Measurements from ENCODE around the gene SUPV3L1.
A peak's percentile ranks its signal among the peaks of the same experiment; 100 is the strongest.

The SUPV3L1 gene

GRCh38 chr10:69208761-69209160, 28.7 kb downstream of the SUPV3L1 start:
- DNase-seq: no peak

DNA sequence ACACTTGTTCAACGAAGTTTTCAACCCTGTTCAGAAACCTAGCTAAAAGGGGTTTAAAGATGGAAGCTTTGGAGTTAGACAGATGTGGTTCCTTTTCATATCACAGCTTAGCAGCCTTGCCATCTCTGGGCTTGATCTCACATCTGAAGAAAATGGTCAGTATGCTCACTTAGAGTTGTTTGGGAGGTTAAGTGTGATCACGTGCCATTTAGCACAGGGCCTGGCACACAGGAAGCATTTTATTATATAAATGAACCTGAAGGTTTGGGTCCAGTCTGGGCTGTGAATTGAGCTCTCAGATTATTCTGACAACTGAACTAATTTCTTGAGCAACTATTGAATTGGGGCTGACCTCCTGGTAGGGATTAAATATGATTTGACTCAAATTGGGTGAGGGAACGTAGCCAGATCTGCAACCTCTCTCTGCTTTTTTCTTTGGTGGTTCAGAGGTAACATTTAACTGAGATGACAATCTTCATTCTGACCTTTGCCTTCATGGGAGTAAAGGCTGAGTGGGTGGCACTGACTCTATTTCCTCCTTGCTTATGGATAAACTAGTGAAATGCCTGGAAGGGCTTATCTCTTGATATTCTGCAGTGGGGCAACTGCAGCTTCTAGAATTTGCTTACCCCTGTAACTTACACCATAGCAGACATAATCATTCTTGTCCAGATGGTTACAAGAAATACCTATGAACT, 29.9 kb downstream of the SUPV3L1 start:
- DNase-seq: no peak

DNA sequence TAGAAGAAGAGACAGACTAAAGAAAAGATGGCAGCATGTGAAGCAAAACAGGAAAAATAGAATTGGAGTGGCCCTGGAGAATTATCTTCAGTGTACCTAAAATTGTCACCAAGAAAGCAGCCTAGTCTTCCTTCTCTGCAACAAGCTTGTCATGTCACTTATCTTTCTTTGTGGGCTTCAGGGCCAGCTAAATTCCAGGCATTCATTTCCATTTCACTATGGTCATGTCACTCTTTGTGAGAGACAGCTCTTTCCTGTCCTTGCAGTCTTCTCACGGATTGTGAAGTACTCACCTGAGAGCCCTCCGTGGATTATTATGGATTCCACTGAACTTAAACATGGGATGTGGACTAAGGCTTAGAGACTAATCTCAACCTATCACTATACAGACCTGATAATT, 31.1 kb downstream of the SUPV3L1 start:
- DNase-seq: no peak

DNA sequence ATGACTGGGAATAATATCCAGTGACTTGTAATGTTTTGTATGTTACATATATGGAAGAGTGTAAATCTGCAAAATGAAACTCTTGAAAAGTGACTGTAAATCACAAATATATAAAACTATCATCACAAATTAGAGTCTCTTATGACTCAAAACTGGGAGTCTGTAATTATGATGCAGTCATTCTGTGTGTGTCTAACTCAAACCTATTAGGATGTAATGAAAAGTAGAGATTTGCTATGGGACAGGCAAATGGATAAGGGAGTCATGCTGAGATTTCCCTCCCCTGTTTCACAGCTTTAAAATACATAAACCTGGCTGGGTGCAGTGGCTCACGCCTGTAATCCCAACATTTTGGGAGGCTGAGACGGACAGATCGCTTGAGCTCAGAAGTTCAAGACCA, 31.5 kb downstream of the SUPV3L1 start:
- DNase-seq: no peak

GRCh38 chr10:69213591-69214311, 33.7 kb downstream of the SUPV3L1 start:
- DNase-seq: no peak

GRCh38 chr10:69214666-69215131, 34.7 kb downstream of the SUPV3L1 start:
- DNase-seq: no peak

DNA sequence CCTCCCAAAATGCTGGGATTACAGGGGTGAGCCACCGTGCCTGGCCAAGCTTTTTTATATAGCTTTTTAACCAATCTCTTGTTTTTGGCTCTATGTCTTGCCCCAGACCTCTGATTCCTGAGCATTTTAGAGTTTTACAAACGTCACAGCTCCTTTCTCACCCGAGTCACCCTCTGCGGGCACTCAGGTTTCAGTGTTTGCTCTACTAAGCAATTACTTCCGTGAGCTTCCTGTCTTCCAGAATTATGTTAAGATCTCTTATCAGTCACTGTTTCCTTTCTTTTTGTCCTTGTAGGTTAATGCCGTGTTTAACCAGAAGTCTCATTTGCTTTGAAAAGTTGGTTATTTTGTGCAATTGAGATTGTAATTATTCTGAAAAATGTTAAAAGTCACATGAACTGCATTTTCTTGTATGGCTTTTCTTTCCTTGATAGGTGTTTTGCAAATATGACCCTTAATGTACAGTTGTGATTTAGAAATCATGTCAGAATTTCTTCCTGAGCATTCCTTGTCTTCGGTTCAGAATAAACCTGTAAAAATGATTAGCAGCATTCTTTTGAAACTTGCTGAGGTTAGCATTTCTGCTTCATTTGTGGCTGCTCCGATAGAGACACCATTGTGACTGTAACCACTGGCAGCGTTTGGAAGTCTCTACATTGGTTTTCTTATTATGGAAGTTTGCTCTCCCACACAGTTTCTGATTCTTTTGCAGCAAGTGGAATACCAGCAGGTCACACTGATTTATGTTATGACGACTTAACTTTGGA, 35.6 kb downstream of the SUPV3L1 start:
- DNase-seq: peak; percentile 49 to 50

DNA sequence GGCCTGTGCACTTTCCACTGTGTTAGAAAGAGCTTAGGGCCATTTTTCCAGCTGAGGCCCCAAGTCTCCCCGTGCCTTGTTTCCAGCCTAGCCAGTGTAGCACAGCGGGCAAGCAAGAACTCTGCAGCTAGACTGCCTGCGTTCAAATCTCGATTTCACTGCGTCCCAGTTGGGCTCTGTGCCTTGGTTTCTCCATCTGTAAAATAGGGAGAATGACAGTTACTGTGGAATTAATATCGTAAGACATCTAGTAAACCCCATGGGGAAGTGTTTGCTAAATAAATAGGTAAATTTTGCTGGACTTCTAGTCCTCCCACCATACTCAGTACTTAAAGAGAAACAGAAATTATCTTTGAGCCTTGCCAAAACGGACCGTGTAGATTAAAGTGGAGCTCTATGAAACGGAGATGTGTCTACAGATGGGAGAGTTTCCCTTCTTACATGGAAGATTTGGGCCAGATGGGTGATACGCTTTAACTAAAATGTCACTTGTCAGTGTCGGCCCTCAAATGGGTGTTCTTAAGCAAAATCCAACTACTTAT, 36.6 kb downstream of the SUPV3L1 start:
- no peak for DNase-seq

DNA sequence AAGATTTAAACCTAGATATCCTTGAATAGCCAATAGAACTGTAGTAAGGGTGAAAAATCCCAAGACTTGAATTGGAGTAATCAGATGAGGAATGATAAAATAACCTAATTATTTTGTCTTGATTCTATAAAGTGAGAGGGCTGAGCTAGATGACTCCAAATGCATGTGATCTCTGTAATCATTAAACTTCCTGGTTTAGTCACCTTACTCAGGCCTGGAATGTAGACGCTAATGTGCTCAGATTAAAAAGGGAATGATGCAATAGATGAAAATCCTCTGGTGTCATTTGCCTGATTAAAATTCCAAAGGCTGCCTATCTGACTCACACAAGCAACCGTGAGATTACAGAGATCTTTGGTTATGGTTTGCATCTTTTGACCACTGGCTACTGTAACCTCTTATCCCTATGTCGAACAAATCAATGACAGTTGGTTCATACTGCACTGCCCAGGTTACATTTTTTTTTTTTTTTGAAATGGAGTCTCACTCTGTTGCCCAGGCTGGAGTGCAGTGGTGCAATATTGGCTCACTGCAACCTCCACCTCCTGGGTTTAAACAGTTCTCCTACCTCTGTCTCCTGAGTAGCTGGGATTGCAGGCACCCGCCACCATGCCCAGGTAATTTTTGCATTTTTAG, 37.2 kb downstream of the SUPV3L1 start:
- DNase-seq: no peak

- DNase-seq: no peak
These were observed 38.8 kb downstream of the SUPV3L1 start for GRCh38 chr10:69218831-69219230.

- no peak for DNase-seq
These were observed 40.0 kb downstream of the SUPV3L1 start, which contains the start of gene HKDC1 for GRCh38 chr10:69220041-69220451. TSS of gene HKDC1 (plus strand) at chr10:69220332. CDS start at chr10:69220436, 104 bp downstream.

DNA sequence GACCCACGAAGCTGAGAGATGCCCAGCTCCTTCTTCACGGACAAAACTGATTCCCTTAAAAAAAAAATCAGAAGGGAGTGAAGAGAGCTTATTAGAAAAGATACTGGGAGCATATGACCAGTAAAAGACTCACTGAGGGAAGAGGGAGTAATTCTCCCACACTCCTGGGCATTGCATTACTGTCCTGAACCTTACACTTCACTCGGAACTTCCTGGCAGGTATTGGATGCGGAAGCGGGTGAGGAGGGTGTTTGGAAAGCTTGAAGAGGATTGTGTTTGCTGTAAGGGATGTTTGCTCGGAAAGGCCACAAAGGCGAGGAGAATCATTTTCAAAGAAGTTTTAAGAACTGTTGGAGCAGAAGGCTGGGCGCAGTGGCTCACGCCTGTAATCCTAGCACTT, 40.5 kb downstream of the SUPV3L1 start:
- no peak for DNase-seq

GRCh38 chr10:69222157-69223027, 42.4 kb downstream of the SUPV3L1 start:
- DNase-seq: peak; percentile 93 to 97

- no peak for DNase-seq
These were observed 43.0 kb downstream of the SUPV3L1 start for GRCh38 chr10:69223028-69223342.

DNA sequence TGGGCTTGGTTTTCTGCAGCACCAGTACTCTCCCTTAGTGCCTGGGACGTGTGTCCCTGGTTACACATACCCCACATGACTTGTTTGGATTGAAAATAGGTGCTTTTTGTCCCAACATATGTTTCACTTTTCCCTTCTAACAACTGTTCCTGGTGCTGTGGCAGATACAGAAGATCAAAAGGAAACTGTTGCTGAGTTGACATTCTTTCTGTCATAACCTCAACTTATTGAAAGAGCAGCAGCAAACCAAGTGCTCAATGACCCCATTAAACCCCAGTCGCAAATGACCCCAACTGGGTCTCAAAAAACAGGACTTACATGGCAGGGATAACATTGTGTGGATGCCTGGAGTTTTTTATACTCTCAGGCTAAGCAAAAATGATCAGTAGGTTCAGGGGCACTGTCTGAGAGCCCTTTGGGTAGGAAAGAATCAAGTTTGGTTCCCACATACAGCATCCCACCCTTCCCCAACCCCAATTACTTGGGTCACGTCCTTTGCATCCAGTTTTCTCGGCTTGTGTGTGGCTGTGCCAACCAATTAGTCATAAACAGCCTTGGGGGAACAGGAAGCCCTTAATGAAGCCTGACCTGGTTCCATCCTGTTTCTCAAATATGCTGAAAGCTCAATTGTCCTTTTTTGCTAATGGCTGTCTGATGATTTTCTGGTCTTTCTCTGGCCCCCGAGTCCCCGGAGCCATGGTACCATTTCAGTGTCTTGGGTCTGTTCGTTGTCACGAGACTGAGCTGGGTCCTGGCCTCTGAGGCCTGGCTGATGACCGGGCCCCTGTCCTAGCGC, 45.0 kb downstream of the SUPV3L1 start:
- no peak for DNase-seq

DNA sequence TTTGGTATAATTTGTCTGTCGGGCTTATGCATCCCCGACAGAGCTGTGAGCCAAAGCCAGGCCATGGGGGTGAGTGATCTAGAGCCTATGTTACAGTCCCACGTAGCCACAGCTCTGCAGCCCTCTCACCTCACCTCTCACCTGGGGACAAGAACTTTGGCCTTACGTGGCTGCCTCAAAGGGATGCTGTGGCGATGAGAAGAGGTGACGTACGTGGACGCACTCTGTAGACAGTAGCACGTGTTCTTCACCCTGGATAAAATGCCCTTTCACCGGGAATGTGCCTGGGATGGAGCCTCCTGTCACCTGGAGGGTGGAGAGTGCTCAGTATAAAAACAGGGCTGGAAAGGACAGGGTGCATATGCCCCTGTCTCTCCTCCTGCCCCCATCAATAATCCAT, 45.6 kb downstream of the SUPV3L1 start:
- DNase-seq: no peak

DNA sequence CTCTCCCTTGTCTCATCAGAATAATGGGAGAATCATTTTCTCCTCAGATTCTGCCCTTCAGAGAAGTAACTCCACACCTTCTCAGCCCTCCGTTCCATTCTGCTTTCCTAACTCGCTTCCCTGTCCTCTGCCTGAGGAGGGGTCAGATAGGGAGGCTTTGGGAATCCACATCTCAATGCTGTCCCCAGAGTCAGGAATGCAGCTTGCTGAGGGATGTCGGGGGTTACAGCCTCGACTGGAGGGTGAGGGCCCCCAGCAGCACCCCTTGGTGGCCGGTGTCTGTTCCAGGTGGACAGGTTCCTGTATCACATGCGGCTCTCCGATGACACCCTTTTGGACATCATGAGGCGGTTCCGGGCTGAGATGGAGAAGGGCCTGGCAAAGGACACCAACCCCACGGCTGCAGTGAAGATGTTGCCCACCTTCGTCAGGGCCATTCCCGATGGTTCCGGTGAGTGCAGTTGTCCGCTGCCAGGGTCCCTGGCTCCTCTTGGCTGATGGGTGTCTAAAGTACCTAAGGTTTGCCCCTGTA, 47.0 kb downstream of the SUPV3L1 start:
- DNase-seq: no peak

GRCh38 chr10:69228151-69228550, 48.1 kb downstream of the SUPV3L1 start:
- no peak for DNase-seq

GRCh38 chr10:69229616-69229916, 49.5 kb downstream of the SUPV3L1 start:
- DNase-seq: no peak

DNA sequence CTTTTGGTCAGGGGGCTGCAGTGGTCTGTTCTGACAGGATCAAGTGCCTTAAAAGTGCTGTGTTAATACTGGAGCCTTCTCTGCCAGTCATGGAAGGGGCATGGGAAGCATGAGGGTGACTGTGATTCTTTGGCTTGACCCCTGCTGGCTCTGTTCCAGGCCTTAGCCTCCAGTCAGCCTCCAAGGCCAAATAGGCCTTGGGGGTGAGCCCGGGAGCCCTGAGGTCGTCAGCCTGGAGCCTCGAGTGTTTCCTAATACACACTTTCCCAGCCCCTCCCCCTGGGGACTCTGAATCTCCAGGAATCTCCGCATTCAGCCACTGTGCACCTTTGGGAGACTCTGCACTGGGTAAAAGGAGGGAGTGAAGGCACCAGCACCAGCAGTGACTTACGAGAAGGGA, 50.1 kb downstream of the SUPV3L1 start:
- DNase-seq: no peak

DNA sequence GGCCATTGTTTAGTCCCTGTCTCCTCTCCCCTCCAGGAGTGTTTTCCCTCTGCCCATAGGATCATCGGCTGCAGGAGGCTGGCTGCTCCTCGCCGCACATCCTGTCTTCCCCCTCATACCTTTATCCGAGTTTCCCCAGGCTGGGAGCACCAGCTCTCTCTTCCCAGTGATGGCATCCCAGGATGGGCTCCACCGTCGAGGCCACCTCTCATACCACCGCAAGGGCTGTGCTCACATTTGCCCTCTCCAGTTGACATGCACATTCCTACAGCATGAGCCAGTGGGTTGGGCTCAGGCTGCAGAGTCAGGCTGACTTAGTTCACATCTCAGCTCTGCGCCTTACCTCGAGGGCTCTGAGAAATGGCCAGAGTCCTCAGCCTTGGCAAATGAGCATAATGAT, 52.2 kb downstream of the SUPV3L1 start:
- no peak for DNase-seq

All from Kasumi-1 (cell line).